HT-29 (cell line): ENCODE data around the gene RANBP1. TPM values are rescaled to one million over a fixed set of nuclear protein-coding genes. Genes with fewer than 3 reads are reported as not detected.
"Not testable (repeated sequence)": the region's sequence is repeated elsewhere in the genome, so short reads cannot be mapped to it uniquely, and the experiment has no call there.

Source experiments
- DNase-seq: peaks from one replicate; pipeline ENCODE4 v3.0.0-alpha.2; 2015; ENCODE audit warnings: low spot score
- total RNA-seq: library from RNA; depleted of rRNA; stranded (reverse); fragments of >200 nt; shearing (Covaris generic); gene quantifications from 2 replicates; pipeline ENCODE4 v1.2.3, GENCODE V29; 2014; rRNA removed

RANBP1 gene
- total RNA-seq, result 978 and 1,308 TPM in 2 replicates

GRCh38 chr22:20115691-20116375 is at the start of gene RANBP1:
RANBP1 (plus strand) TSS chr22:20116104; CDS start chr22:20116185, 81 bp downstream.
- DNase-seq, result no peak

GRCh38 chr22:20066617-20067383 is 49.1 kb upstream of the RANBP1 start:
- no peak for DNase-seq

GRCh38 chr22:20067384-20067682 is 48.6 kb upstream of the RANBP1 start:
- not testable (repeated sequence) for DNase-seq

- no peak for DNase-seq
These were observed 47.3 kb upstream of the RANBP1 start for GRCh38 chr22:20068640-20069039.

GRCh38 chr22:20069331-20070042 is 46.4 kb upstream of the RANBP1 start:
- DNase-seq, result no peak

GRCh38 chr22:20071524-20071972 is 44.4 kb upstream of the RANBP1 start:
- DNase-seq, result no peak

GRCh38 chr22:20076627-20077172 is 39.2 kb upstream of the RANBP1 start:
- peak; percentile 45 for DNase-seq

- peak; percentile 100 for DNase-seq
These were observed 36.0 kb upstream of the RANBP1 start, which contains the start of gene DGCR8 for GRCh38 chr22:20079745-20080444. DGCR8 (plus strand) TSS chr22:20080241; CDS start chr22:20085964, 5,723 bp downstream.

GRCh38 chr22:20080445-20080775 is 35.5 kb upstream of the RANBP1 start:
- DNase-seq, result peak; percentile 80

- peak; percentile 64 for DNase-seq
These were observed 34.9 kb upstream of the RANBP1 start for GRCh38 chr22:20080776-20081654.

- DNase-seq, result no peak
These were observed 32.6 kb upstream of the RANBP1 start for GRCh38 chr22:20083157-20083890.

GRCh38 chr22:20083891-20084546 is 31.9 kb upstream of the RANBP1 start:
- DNase-seq, result no peak

GRCh38 chr22:20084547-20085413 is 31.1 kb upstream of the RANBP1 start:
- DNase-seq, result peak; percentile 67

GRCh38 chr22:20085651-20086050 is 30.3 kb upstream of the RANBP1 start:
- no peak for DNase-seq

- DNase-seq, result no peak
These were observed 29.8 kb upstream of the RANBP1 start for GRCh38 chr22:20086101-20086599.

GRCh38 chr22:20086763-20087162 is 29.1 kb upstream of the RANBP1 start:
- DNase-seq, result no peak

GRCh38 chr22:20087319-20088262 is 28.3 kb upstream of the RANBP1 start:
- DNase-seq, result no peak
